GM06990 (cell line): ENCODE data around the gene CST9L.

ENCODE experiments used
- DNase-seq: peaks from one replicate; pipeline ENCODE4 v3.0.0-alpha.2; 2011; ENCODE audit not compliant: insufficient read length; ENCODE audit errors: extremely low read depth
- H3K27me3 ChIP-seq: replicated peaks from 2 replicates; pipeline ENCODE4 v1.6.0; 2011; ENCODE audit warnings: low read length; ENCODE audit not compliant: control insufficient read depth, insufficient read depth
- H3K36me3 ChIP-seq: 2 replicates; pipeline ENCODE4 v1.5.1; 2011; ENCODE audit warnings: low read length; ENCODE audit not compliant: control insufficient read depth, insufficient read depth
- H3K4me3 ChIP-seq: replicated peaks from 2 replicates; pipeline ENCODE4 v1.5.1; 2011; ENCODE audit warnings: low read depth, mild to moderate bottlenecking, control low read depth, low read length
- CTCF ChIP-seq: IDR thresholded peaks from 2 replicates; pipeline ENCODE4 v1.5.1; 2011; ENCODE audit warnings: low read length, control low read depth, mild to moderate bottlenecking, inconsistent platforms; ENCODE audit not compliant: insufficient read depth, poor library complexity, severe bottlenecking

Gene CST9L

DNA sequence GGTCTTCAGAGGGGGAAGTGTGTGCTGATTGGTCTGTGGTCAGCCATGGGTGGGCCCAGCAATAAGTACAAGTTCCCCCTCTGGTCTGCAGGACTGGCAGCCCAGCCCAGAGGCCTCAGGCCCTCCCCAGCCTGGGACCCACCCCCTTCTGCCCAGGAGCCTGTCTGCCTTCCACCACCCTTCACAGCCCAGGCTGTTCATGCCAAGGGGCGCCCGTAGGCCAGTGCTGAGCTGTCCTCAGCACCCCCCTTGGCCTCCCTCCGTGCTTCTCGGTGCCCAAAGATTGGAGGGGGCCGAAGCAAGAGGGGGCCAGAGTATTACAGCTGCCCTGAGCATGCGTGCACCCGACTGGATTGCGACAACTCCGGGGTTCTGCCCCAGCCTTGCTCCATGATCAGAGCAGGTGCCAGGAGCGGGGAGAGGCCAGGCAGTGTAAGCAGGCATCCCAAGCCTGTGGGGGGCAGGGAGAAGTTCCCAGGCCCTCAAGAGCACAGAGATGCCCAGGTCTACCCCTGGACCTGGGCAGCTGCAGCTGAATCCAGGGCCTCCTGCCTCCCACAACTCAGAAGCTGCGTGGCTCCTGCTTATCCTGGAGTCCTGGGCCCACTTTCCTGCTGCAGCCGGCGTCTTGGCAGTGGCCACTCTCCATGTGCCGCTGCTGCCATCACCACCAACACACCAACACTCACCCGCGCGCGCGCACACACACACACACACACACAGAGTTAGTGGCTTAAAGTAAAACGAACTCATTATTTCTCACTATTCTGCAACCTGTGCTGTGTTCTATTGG is 33.3 kb downstream of the CST9L start:
- Histone ChIP-seq H3K27me3 (no peaks in the 10 kb centered on the region), H3K4me3 (no peak overlapping the region), H3K36me3 (no peaks in the 10 kb centered on the region)
- no peak for TF ChIP-seq CTCF
- DNase-seq: no peak

DNA sequence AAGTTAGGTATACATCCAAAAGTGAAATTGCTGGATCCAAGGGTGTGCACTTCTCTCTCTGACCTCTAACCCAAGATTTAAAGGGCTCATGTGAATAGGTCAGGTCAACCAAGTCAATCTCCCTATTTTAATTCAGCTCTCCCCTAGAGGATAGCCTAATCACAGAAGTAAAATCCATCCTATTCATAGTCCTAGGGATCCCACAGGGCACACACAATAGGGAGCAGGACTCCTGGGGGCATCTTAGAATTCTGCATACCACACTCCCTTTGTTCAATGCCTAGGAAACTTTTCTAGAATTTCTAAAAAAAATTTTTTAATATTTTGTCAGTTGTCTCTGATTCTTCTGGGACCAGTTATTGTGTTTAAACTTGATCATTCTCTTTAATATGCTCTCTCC is 35.1 kb downstream of the CST9L start:
- no peak for TF ChIP-seq CTCF
- H3K27me3 ChIP-seq: no peaks in the 10 kb centered on the region
- H3K36me3 ChIP-seq: no peaks in the 10 kb centered on the region
- no peak overlapping the region for H3K4me3 ChIP-seq
- no peak for DNase-seq

GRCh38 chr20:23532533-23532932 is 35.8 kb downstream of the CST9L start:
- TF ChIP-seq CTCF: no peak
- Histone ChIP-seq H3K4me3 (no peak overlapping the region), H3K36me3 (no peaks in the 10 kb centered on the region), H3K27me3 (no peaks in the 10 kb centered on the region)
- DNase-seq: no peak

GRCh38 chr20:23530937-23531567 is 37.2 kb downstream of the CST9L start:
- DNase-seq: no peak
- Histone ChIP-seq H3K27me3 (no peaks in the 10 kb centered on the region), H3K36me3 (no peaks in the 10 kb centered on the region), H3K4me3 (no peak overlapping the region)
- TF ChIP-seq CTCF: no peak

DNA sequence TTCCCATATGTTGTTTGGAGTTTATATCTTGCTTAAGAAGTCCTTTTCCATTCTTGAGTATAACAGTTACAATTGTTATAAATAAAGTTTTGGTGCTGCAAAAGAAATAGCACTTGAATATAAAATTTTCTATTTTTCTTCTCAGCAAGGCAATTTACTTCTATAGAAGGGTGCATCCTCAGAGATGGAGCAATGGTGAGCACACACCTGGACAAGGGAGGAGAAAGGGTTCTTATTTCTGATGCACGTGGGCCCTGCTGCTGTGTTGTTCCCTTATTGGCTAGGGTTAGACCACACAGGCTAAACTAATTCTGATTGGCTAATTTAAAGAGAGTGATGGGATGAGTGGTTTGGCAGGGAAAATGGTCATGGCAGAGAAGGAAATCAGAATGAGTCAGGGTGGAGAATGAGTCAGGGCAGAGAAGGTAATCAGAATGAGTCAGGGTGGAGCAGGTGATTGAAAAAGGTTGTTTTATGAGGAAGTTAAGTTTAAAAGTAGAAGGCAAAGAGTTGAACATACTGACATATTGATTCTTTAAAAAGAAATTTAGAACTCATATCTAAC is 39.3 kb downstream of the CST9L start:
- H3K36me3 ChIP-seq: no peaks in the 10 kb centered on the region
- DNase-seq: no peak
- H3K27me3 ChIP-seq: no peaks in the 10 kb centered on the region
- H3K4me3 ChIP-seq: no peak overlapping the region
- TF ChIP-seq CTCF: no peak
